Fibroblast of pulmonary artery (primary cell): ENCODE results near the gene NPAS3.

Source experiments
- DNase-seq: peaks from one replicate; pipeline ENCODE4 v3.0.0-alpha.2; 2010; ENCODE audit warnings: low read depth
- H3K4me3 ChIP-seq: replicated peaks from 2 replicates; pipeline ENCODE4 v1.5.1; 2011; ENCODE audit warnings: low read depth, mild to moderate bottlenecking, control low read depth, low read length, moderate library complexity
- TF ChIP-seq, protein P1 (sequence below): IDR thresholded peaks from 2 replicates; pipeline ENCODE4 v1.5.1; 2011; ENCODE audit warnings: mild to moderate bottlenecking, control low read depth, low read length, inconsistent platforms; ENCODE audit errors: missing control alignments

NPAS3 gene

GRCh38 chr14:33210311-33210710 is 271.6 kb downstream of the NPAS3 start:
- peak; percentile 45 for DNase-seq

GRCh38 chr14:33218026-33218425 is 279.3 kb downstream of the NPAS3 start:
- TF ChIP-seq, protein P1, sequence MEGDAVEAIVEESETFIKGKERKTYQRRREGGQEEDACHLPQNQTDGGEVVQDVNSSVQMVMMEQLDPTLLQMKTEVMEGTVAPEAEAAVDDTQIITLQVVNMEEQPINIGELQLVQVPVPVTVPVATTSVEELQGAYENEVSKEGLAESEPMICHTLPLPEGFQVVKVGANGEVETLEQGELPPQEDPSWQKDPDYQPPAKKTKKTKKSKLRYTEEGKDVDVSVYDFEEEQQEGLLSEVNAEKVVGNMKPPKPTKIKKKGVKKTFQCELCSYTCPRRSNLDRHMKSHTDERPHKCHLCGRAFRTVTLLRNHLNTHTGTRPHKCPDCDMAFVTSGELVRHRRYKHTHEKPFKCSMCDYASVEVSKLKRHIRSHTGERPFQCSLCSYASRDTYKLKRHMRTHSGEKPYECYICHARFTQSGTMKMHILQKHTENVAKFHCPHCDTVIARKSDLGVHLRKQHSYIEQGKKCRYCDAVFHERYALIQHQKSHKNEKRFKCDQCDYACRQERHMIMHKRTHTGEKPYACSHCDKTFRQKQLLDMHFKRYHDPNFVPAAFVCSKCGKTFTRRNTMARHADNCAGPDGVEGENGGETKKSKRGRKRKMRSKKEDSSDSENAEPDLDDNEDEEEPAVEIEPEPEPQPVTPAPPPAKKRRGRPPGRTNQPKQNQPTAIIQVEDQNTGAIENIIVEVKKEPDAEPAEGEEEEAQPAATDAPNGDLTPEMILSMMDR, result no peak
- DNase-seq, result no peak
- no peak overlapping the region for H3K4me3 ChIP-seq

More at GRCh38 chr14:33210311-33210710, 271.6 kb downstream of the NPAS3 start:
- H3K4me3 ChIP-seq, result no peak overlapping the region
- TF ChIP-seq, protein P1, result no peak

- TF ChIP-seq, protein P1, result no peak
- no peak for DNase-seq
- no peak overlapping the region for H3K4me3 ChIP-seq
Measured at GRCh38 chr14:33219957-33220356, 281.3 kb downstream of the NPAS3 start.

DNA sequence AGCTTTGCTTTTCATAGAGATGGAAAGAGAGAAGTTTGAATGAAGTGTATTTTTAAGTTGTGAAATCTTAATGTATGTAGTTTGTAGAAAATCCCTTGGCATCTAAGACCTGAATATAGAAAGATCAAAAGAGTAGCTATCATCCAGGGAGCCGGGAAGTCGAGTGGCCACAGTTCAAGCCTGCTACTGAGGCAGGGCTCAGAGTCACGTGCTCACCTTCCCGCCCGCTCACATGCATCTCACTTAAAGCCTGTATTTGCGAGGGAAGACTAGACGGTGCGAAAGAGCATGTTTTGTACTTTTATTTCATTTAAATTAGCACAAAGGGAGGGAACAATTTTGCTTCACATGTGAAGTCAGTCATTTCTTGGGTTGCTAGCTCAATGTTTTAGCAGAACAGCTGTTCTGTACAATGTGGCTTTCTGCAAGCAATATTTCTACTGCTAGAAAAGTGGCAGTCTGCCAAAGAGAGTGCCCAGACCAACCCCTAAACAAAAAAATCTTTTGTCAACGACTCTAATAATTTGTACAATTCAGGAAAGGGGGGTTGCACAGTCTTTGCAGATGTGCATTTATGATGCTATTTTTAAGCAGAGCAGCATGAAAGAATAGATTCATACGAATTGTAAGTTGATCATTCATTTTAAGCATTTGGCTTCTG is 290.7 kb downstream of the NPAS3 start:
- DNase-seq, result peak; percentile 36
- TF ChIP-seq, protein P1, result no peak
- no peak overlapping the region for H3K4me3 ChIP-seq

GRCh38 chr14:33230021-33230420 is 291.3 kb downstream of the NPAS3 start:
- no peak overlapping the region for H3K4me3 ChIP-seq
- TF ChIP-seq, protein P1, result no peak
- DNase-seq, result no peak

GRCh38 chr14:33232031-33232430 is 293.4 kb downstream of the NPAS3 start:
- H3K4me3 ChIP-seq, result no peak overlapping the region
- TF ChIP-seq, protein P1, result no peak
- no peak for DNase-seq

DNA sequence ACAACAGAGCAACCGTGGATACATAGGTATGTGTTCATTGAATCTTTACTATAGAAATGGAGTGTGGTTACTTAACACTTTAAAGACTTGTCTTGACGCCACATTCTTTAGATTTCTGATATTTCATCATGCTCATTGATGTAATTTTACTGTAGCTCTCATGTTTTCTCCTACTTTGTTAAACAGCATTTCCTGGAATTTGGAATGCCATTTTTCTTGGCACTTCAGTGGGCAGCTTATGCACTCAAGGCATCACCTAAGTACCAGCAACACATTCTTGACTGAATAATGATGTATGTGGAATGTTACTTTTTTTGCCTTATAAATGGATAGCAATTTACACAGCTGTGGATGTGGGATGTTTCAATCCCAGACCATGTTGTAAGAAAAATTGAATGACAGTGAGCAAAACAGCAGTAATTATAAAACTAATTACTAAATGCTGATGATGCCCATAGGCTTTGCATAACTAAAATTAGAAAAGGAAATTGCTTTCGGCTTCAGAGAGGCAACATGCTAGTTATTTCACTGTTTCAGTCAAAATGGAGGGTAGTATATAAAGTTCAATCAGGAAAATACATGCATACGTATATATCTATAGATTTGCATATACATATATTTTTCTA is 298.5 kb downstream of the NPAS3 start:
- TF ChIP-seq, protein P1, result no peak
- DNase-seq, result peak; percentile 16

More for the DNA sequence above, 298.5 kb downstream of the NPAS3 start:
- no peak overlapping the region for H3K4me3 ChIP-seq
